T follicular helper cell (primary cell): ENCODE results near the gene CHRND.

Experiments
- DNase-seq: peaks from one replicate; pipeline ENCODE4 v3.0.0-alpha.2; 2020; ENCODE audit warnings: low read depth

CHRND gene

GRCh38 chr2:232487385-232488096, 38.4 kb upstream of the CHRND start, which contains the start of gene ECEL1:
TSS of gene ECEL1 (minus strand) at chr2:232487834. CDS start at chr2:232486653, 1,181 bp downstream.
- DNase-seq: no peak

- DNase-seq: no peak
Observed at GRCh38 chr2:232488097-232488711, 37.8 kb upstream of the CHRND start.

DNA sequence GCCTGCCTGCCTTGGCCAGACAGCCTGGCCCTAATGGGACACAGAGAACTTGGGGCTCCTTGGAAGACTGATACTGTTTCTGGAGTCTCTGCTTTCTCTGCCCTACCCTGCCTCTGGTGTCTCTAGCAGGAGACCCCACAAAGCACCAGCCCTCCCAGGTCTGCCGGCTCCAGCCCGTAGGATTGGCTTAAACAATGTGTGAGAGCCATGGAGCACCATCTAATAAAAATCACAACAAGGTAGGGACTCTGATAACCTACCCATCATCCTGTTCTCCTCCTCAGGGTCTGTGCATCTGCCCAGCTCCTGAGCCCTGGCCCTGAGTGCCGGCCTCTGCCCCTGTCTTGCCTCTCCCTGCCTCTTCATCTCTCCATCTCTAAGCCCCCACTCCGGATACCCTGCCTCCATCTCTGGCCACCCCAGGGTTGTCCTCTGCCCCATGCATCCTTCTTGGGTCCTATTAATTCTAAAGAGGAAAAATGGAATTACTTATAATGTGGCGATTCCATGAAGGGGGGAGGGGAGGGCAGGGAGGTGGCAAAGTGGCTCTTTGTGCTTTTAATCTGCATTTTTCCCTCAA, 37.1 kb upstream of the CHRND start:
- DNase-seq: no peak

- DNase-seq: no peak
Observed at GRCh38 chr2:232489516-232490220, 36.3 kb upstream of the CHRND start.

DNA sequence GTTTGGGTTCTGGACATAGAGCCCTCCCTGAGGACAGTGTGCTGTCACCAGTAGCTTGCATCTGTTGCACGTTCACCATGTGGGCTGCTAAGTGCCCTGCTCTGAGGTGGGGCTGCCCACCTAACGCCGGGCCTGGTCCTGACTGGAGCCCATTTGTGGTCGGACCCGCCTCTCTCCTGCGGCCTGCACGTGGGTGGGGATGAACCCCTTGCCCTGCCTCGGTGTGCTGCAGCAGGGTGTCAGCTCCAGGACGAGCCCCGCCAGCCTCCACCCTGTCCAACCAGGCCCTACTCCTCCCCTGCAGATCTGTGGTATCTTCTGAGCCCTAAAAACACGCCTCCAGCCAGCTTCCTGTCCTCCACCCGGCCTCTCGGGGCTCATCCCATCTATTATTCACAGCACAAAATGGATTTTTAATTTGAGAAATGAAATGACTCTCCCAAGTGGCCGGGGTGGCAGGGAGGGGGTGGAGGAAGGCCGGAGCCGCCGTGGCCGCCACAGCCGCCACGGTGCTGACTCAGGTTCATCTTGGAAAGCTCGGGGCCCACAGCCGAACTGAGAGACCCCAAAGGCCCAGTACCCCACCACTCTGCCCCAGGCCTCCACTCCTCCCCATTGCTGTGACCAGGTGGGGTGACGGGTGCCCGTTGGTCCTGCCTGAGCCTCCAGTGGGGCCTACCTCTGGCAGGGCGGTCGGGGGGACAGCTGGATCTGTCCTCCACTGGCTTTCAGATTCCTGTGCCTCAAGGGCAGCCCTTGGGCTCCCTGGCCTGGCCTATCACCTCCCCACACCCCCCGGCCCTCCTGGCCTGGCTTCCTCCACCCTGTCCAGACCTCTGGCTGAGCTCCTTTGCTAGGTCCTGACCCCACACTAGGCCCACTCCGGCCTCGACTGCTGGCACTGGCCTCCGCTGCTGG, 35.5 kb upstream of the CHRND start:
- no peak for DNase-seq

GRCh38 chr2:232491139-232491780, 34.7 kb upstream of the CHRND start:
- DNase-seq: no peak

GRCh38 chr2:232492236-232492848, 33.6 kb upstream of the CHRND start:
- no peak for DNase-seq

DNA sequence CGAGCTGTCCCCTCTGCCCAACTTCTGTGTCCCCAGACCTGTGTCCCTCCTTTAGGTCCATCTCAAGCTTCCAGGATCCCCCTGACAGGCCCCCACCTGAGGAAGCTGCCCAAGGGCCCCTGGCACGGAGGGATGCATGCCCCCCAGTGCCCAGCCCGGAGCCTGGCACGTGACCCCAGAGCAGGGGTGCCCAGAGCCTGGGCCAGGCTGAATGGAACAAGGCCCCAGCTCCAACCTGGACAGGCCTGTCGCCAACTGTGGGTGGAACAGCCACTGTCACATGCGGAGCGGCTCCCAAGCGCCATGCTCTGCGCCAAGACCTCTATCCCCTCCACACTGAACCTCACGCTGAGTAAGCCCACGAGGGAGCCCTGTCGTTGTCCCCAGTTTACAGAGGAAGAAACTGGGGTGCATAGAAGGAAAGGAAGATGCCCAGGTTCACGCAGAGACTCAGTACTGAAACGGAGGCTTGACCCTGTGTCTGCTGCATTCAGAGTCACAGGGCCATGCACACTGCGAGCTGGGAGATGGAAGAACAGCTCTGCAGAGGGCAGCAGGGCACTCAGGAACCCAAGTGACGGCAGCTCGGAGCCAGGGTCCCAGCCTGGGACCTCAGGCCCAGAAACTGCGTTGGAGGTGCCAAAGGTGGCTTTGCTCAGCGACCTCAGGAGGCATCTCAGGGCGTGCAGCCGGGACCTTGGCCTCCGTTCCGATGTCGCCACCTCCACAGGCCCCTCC, 32.8 kb upstream of the CHRND start:
- DNase-seq: no peak

DNA sequence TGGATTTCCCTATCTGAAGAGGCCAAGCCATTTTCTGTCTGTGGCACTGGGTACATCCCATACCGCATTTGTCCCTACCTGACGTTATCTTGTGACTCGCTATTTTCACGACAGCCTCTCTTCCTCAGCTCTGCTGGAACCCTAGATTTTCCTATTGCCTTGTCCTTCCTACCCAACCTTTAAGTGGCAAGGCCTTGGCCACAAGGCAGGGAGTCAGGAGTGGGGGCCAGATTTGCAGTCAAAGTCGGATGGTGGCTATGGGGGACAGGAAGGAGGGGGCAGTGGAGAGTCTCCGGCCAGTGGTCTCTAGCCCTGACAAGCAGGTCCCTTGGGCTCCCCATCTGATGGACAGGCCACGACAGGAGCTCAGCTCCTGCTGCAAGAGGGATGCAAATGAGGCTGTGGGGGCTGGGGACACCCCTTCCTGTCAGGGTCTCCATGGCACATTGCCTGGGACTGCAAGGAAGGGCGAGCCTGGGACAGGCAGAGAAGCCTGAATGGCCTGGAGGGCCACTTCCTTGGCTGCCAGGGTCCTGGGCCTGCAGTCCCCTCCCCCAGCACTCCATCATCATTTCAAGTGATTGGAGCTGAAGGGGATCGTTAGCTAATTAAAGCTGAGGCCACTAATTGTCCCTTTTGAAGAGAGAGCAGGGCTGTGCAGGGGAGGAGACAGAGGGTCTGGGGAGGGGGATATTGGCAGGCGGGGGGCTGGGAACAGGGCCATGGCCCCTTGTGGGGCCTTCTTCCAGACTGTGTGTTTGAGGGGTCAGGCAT, 32.1 kb upstream of the CHRND start:
- no peak for DNase-seq

- no peak for DNase-seq
Observed at GRCh38 chr2:232494542-232494941, 31.4 kb upstream of the CHRND start.

GRCh38 chr2:232495292-232495691, 30.7 kb upstream of the CHRND start:
- DNase-seq: no peak

DNA sequence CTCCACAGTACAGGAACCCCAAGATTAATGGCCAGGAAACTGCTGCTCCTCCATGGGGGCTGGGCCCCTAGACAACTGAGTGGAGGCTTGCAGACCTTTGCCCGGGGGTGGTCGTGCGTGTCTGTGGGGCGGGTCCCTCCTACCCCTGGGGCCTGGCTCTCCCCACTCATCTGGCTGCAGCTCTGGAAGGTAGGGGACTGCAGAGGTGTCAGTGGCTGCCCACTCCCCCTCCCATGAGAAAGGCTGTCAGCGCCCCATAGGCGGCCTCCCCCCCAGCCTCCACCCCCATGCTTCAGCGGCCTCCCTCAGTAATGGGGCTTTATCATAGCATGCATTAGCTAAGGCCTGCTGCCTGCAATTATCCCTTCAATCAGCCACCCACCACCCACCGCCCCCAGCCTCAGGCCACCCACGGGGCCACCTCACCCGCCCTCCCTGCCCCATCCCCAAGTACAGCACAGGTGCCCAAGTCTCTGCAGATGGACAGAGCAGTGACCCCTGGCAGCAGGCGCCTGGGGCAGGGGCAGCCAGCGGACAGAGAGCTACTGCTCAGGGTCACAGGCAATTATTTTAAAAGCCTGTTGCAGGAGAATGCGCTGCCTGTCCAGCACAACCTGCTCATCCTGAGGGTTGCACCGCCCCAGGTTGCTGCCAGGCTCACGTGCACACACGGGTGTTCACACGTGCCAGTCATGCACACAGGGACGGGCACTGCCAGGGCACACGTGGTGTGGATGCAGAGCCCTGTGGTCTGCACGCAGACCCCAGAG, 29.3 kb upstream of the CHRND start:
- DNase-seq: no peak

DNA sequence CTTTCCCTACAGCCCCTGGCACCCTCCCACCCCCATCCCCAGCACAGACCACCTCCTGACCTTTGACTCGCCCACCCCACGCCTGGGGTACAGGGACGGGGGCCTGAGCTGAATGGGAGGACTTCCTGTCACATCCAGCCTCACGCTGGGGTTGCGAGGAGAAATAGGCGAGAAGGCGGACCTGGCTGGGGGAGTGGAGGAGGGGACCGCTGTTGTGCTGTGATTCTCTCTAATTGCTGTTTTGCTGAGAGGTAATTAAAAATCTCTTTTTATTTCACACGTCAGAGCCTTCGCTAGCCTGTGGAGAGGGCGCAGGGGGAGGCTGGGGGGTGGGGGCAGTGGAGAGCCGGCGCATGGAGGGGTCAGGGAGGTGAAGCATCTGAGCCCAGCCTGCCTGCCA, 28.6 kb upstream of the CHRND start:
- no peak for DNase-seq

DNA sequence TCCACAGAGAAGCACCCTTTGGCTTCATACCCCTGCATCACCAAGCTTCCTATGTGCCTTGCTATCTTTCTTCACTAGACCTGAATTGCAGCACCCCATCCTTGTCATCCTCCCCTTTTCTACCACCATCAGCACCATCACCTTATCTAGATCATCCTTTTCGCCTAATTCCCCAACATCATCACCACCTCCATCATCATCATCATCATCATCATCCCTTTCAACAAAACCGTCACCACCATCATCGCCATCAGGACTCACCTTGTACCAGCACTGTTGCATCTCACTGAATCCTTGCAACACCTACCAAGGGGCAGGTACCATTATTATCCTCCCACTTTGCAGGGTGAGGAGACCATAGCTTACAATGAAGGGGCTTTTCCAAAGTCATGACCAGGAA, 27.5 kb upstream of the CHRND start:
- DNase-seq: no peak

DNA sequence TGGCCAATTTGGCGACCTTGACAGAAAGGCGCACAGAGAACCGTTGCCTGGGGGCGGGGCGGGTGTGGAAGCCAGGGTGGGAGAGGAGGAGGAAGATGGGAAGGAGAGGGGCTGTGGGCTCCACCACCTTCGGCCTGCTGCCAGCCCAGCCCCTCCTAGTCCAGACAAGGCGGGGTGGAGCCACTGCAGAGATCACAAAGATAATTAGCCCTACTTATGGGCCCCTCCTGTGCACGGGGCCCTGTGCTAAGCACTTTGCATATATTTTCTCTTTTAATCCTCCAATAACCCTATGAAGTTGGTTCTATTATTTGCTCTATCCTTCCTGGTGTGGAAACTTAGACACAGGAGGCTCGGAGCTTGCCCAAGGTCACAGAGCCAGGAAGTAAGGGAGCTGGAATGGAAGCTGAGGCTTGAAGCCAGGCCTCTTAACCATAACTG, 24.6 kb upstream of the CHRND start:
- DNase-seq: no peak

- no peak for DNase-seq
Observed at GRCh38 chr2:232501794-232502390, 24.1 kb upstream of the CHRND start.

- peak; percentile 30 for DNase-seq
Observed at GRCh38 chr2:232502511-232502910, 23.4 kb upstream of the CHRND start.
